Vagina (tissue), 2 donors: Measurements from ENCODE around the gene CMPK1. TPM values are rescaled to one million over a fixed set of nuclear protein-coding genes. Genes with fewer than 3 reads are reported as not detected.
"Not testable (repeated sequence)": the region's sequence is repeated elsewhere in the genome, so short reads cannot be mapped to it uniquely, and the experiment has no call there.

Experiments used
- DNase-seq, 2 donors: peaks; one replicate each; pipeline ENCODE4 v3.0.0-alpha.2; 2017; ENCODE audit errors: extremely low spot score in 2 of 2
- H3K27ac ChIP-seq: fragments of 200-600 bp; sonication (generic); one replicate; pipeline ENCODE4 v1.5.1; 2019
- H3K27me3 ChIP-seq: fragments of 200-600 bp; sonication (generic); one replicate; pipeline ENCODE4 v1.5.1; 2019
- H3K36me3 ChIP-seq, 2 donors: fragments of 200-600 bp; sonication (generic); one replicate each; pipeline ENCODE4 v1.5.1; 2017 to 2019
- H3K4me1 ChIP-seq: fragments of 200-600 bp; sonication (generic); one replicate; pipeline ENCODE4 v1.5.1; 2019
- H3K4me3 ChIP-seq, 2 donors: fragments of 200-600 bp; sonication (generic); 1 replicate in 1 of 2; 2 replicates in 1 of 2; pipeline ENCODE4 v1.5.1; 2016 to 2019
- H3K9me3 ChIP-seq: fragments of 200-600 bp; sonication (generic); one replicate; pipeline ENCODE4 v1.5.1; 2019
- POLR2A ChIP-seq, 2 donors: fragments of 450-650 bp; IDR thresholded peaks; one replicate each; pipeline ENCODE4 v1.6.1; 2017; ENCODE audit warnings: antibody characterized with exemption in 2 of 2, mild to moderate bottlenecking in 2 of 2, moderate library complexity in 2 of 2
- POLR2AphosphoS5 ChIP-seq, 2 donors: sonication (generic); formaldehyde crosslinking; IDR thresholded peaks; one replicate each; pipeline ENCODE4 v1.9.0; 2017; ENCODE audit warnings: antibody characterized with exemption in 2 of 2, mild to moderate bottlenecking in 2 of 2, low read depth in 1 of 2; ENCODE audit not compliant: insufficient read depth in 1 of 2
- intact Hi-C: fragments of 100-400 bp; cut with DNase I; formaldehyde crosslinking; loops from one replicate; pipeline ENCODE4 v1.15.1; 2023
- total RNA-seq: library from RNA; depleted of rRNA; stranded (reverse); fragments of >200 nt; gene quantifications from one replicate; pipeline ENCODE4 v1.2.3, GENCODE V29; 2016
- TF ChIP-seq, protein P1 (sequence below), 3 experiments: fragments of 450-650 bp in 2 of 3; fragments of 200-600 bp in 1 of 3; sonication (generic) in 1 of 3; IDR thresholded peaks; one replicate each; pipeline ENCODE4 v1.5.1; 2017 to 2019; ENCODE audit warnings: antibody characterized with exemption in 3 of 3, mild to moderate bottlenecking in 2 of 3, moderate library complexity in 2 of 3

CMPK1 gene
- total RNA-seq, 1 donor from 2014 or later: 79.3 TPM

DNA sequence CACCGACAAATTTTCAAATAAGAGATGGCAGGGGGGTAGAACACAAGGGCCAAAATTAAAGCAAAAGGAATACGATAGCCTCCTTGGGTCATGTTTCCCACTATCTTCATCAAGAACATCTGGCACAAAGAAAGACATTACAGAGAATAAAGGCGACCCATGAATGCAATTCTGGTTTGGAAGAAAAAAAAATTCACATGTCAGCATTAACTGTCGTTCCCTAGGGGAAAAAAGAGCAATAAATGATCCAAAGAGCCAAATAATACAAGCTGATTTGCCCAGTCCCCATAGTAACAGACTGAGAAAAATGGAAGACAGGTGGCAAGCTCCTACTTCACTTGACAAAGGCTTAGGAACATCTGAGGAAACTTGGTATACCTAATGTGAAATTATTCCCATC is 24.2 kb upstream of the CMPK1 start:
- no peak for DNase-seq
- intact Hi-C loops: no loop called here
- H3K27ac ChIP-seq: no peak overlapping the region
- no peaks in the 10 kb centered on the region for H3K36me3 ChIP-seq
- H3K4me1 ChIP-seq: peaks cover 10% of the 10 kb centered on the region
- H3K9me3 ChIP-seq: no peaks in the 10 kb centered on the region
- no peaks in the 10 kb centered on the region for H3K27me3 ChIP-seq
- TF ChIP-seq, protein P1, sequence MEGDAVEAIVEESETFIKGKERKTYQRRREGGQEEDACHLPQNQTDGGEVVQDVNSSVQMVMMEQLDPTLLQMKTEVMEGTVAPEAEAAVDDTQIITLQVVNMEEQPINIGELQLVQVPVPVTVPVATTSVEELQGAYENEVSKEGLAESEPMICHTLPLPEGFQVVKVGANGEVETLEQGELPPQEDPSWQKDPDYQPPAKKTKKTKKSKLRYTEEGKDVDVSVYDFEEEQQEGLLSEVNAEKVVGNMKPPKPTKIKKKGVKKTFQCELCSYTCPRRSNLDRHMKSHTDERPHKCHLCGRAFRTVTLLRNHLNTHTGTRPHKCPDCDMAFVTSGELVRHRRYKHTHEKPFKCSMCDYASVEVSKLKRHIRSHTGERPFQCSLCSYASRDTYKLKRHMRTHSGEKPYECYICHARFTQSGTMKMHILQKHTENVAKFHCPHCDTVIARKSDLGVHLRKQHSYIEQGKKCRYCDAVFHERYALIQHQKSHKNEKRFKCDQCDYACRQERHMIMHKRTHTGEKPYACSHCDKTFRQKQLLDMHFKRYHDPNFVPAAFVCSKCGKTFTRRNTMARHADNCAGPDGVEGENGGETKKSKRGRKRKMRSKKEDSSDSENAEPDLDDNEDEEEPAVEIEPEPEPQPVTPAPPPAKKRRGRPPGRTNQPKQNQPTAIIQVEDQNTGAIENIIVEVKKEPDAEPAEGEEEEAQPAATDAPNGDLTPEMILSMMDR (IDR thresholded peaks at IDR 0.05): no peak
- TF ChIP-seq POLR2AphosphoS5 (IDR thresholded peaks at IDR 0.05; ENCODE audit: insufficient read depth in 1 of 2, low read depth in 1 of 2) (no peak), POLR2A (IDR thresholded peaks at IDR 0.05) (no peak)
- H3K4me3 ChIP-seq: no peak overlapping the region

DNA sequence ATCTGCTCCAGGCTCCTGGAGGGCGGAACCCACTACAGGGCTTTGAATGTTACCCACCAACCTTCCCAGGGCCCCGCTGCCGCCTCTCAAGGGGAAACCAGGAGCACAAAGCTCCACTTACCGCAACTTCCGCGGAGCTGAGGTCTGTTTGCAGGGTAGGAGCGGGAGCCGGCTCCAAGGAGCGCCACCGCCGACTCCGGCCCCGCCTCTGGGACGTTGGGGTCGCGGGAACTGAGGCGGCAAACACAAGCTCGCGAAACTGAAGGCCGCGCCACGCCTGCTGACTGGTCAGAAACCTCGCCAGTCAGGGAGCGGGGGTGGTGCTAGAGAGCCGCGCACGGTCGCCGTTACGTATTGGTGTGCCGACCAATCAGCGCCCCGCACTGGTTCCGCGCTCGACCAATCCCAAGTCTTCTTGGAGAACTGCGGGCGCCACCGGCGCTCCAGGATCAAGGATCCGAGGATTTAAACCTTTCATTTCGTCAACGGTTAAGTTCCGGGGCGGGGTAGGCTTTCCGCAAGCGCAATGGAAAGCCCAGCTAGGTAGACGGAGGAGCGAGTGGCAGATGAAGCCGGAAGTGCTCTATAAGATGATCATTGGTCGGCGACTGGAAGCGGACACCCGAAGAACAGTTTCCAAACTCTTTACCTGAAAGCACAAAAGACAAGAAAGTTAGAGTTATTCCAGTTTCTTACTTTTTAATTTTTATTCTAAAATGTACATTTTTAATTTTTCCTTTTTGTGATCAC is 19.5 kb upstream of the CMPK1 start, which contains the start of gene STIL:
Gene STIL, minus strand, starts transcription at position 233 of the 750 bp plus-strand sequence. CDS start 3,828 bp downstream, outside the sequence.
- H3K27me3 ChIP-seq: no peaks in the 10 kb centered on the region
- DNase-seq: peak; percentile 98 to 99
- H3K4me1 ChIP-seq: peaks cover 10% of the 10 kb centered on the region
- intact Hi-C loops: no loop called here
- H3K27ac ChIP-seq: peak within 1 kb of the TSS; percentile 74
- no peaks in the 10 kb centered on the region for H3K9me3 ChIP-seq
- no peaks in the 10 kb centered on the region for H3K36me3 ChIP-seq
- H3K4me3 ChIP-seq: peak within 1 kb of the TSS; percentile 57 to 71
- TF ChIP-seq, protein P1 (IDR thresholded peaks at IDR 0.05): no peak
- TF ChIP-seq POLR2A (IDR thresholded peaks at IDR 0.05): peak in 1 of 2 donors; percentile 13
- peak; percentile 79 to 99 for TF ChIP-seq POLR2AphosphoS5 (IDR thresholded peaks at IDR 0.05; ENCODE audit: insufficient read depth in 1 of 2, low read depth in 1 of 2)

DNA sequence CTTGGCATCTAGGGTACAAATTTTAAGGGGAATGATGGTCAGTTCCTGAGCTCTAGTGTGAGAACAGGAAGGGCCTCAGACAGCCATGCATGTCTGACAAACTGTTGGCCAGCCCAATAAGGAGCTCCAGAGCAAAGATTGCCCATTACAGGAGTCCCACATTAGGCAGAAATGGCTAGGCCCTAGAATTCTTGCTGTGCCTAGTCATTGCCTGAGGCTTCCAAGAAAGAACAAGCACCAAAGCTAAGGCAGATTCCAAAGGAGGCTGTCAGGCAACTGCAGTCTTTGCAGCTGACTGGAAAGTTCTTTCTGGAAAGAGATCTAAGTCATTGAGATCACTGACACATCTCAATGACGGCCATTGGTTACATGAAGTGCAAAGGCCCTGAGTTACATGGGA is 15.7 kb upstream of the CMPK1 start:
- H3K9me3 ChIP-seq: no peaks in the 10 kb centered on the region
- H3K36me3 ChIP-seq: no peaks in the 10 kb centered on the region
- no peak overlapping the region for H3K4me3 ChIP-seq
- peaks cover 10% of the 10 kb centered on the region for H3K4me1 ChIP-seq
- intact Hi-C loops: no loop called here
- TF ChIP-seq, protein P1 (IDR thresholded peaks at IDR 0.05): no peak
- no peak for DNase-seq
- H3K27ac ChIP-seq: no peak overlapping the region
- H3K27me3 ChIP-seq: no peaks in the 10 kb centered on the region

DNA sequence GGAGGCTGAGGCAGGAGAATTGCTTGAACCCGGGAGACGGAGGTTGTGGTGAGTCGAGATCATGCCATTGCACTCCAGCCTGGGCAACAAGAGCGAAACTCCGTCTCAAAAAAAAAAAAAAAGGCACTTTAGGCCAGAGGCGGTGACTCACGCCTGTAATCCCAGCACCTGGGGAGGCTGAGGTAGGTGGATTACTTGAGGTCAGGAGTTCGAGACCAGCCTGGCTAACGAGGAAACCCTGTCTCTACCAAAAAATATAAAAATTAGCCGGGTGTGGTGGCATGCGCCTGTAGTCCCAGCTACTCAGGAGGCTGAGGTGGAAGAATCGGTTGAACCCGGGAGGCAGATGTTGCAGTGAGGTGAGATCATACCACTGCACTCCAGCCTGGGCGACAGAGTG is 13.6 kb upstream of the CMPK1 start:
- H3K4me1 ChIP-seq, H3K36me3 ChIP-seq, intact Hi-C loops, H3K4me3 ChIP-seq, DNase-seq, H3K27ac ChIP-seq, H3K9me3 ChIP-seq, H3K27me3 ChIP-seq: not testable (repeated sequence)

DNA sequence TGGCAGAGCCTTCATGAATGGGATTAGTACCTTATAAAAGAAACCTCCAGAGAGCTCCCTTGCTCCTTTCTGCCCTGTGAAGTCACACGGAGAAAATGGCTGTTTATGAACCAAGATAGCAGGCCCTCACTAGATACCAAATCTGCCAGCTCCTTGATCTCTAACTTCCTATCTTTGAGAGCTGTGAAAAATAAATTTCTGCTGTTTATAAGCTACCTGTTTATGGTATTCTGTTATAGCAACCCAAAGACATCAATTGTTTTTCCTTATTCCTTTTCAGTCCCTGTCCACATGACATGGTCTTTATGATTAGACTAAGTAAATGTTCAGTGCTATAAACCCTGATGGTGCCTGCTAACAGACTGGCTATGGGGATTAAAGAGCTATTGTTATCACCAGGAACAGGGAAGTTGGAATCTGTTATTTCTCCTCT is 10.0 kb upstream of the CMPK1 start:
- no peaks in the 10 kb centered on the region for H3K4me1 ChIP-seq
- H3K27ac ChIP-seq: no peak overlapping the region
- TF ChIP-seq, protein P1 (IDR thresholded peaks at IDR 0.05): no peak
- no peak for TF ChIP-seq POLR2AphosphoS5 (IDR thresholded peaks at IDR 0.05; ENCODE audit: insufficient read depth in 1 of 2, low read depth in 1 of 2)
- no peak for TF ChIP-seq POLR2A (IDR thresholded peaks at IDR 0.05)

More for the DNA sequence above, 10.0 kb upstream of the CMPK1 start:
- Histone ChIP-seq H3K4me3 (no peak overlapping the region), H3K27me3 (no peaks in the 10 kb centered on the region), H3K36me3 (no peaks in the 10 kb centered on the region), H3K9me3 (no peaks in the 10 kb centered on the region)
- intact Hi-C loops: no loop called here
- DNase-seq: no peak
